SJSA1 (cell line): ENCODE results near the gene CYP4A22. TPM values are rescaled to one million over a fixed set of nuclear protein-coding genes. Genes with fewer than 3 reads are reported as not detected.
A peak's percentile ranks its signal among the peaks of the same experiment; 100 is the strongest.

Experiments used
- DNase-seq, 2 experiments: peaks; one replicate each; pipeline ENCODE4 v3.0.0-alpha.2; 2015 to 2020; ENCODE audit warnings: low spot score in 2 of 2, low read depth in 1 of 2
- H3K27ac ChIP-seq: fragments of 250-450 bp; sonication (Bioruptor Pico); 2 replicates; pipeline ENCODE4 v1.5.1; 2020; ENCODE audit warnings: mild to moderate bottlenecking, moderate library complexity
- H3K27me3 ChIP-seq: fragments of 250-450 bp; sonication (Bioruptor Pico); replicated peaks from 2 replicates; pipeline ENCODE4 v1.5.1; 2020; ENCODE audit warnings: mild to moderate bottlenecking, moderate library complexity
- H3K36me3 ChIP-seq: fragments of 250-450 bp; sonication (Bioruptor Pico); 2 replicates; pipeline ENCODE4 v1.5.1; 2020; ENCODE audit warnings: mild to moderate bottlenecking
- H3K4me1 ChIP-seq: fragments of 250-450 bp; sonication (Bioruptor Pico); replicated peaks from 2 replicates; pipeline ENCODE4 v1.6.1; 2021; ENCODE audit warnings: mild to moderate bottlenecking
- H3K4me3 ChIP-seq: fragments of 250-450 bp; sonication (Bioruptor Pico); 2 replicates; pipeline ENCODE4 v1.5.1; 2020; ENCODE audit warnings: mild to moderate bottlenecking
- H3K9me3 ChIP-seq: fragments of 250-450 bp; sonication (Bioruptor Pico); replicated peaks from 2 replicates; pipeline ENCODE4 v1.5.1; 2020; ENCODE audit warnings: mild to moderate bottlenecking
- total RNA-seq: library from RNA; depleted of rRNA; stranded (reverse); fragments of >200 nt; shearing (Covaris generic); gene quantifications from 2 replicates; pipeline ENCODE4 v1.2.3, GENCODE V29; 2014

The CYP4A22 gene
- total RNA-seq, 1 experiment from 2014 or later = not detected

GRCh38 chr1:47175227-47175934, 38.1 kb downstream of the CYP4A22 start:
- Histone ChIP-seq H3K27ac (no peak overlapping the region), H3K4me3 (no peak overlapping the region), H3K4me1 (peaks cover 9% of the 10 kb centered on the region; the same call in 1 of the 2 replicates), H3K9me3 (no peaks in the 10 kb centered on the region), H3K36me3 (no peaks in the 10 kb centered on the region), H3K27me3 (no peaks in the 10 kb centered on the region)
- DNase-seq = peak in 1 of 2 experiments; percentile 39

- H3K36me3 ChIP-seq = no peaks in the 10 kb centered on the region
- no peak overlapping the region for H3K4me3 ChIP-seq
- peaks cover 16% of the 10 kb centered on the region for H3K4me1 ChIP-seq
- H3K27me3 ChIP-seq = no peaks in the 10 kb centered on the region
- H3K27ac ChIP-seq = no peak overlapping the region
- H3K9me3 ChIP-seq = no peaks in the 10 kb centered on the region
- DNase-seq = no peak
Observed at GRCh38 chr1:47178020-47178419, 40.8 kb downstream of the CYP4A22 start.

DNA sequence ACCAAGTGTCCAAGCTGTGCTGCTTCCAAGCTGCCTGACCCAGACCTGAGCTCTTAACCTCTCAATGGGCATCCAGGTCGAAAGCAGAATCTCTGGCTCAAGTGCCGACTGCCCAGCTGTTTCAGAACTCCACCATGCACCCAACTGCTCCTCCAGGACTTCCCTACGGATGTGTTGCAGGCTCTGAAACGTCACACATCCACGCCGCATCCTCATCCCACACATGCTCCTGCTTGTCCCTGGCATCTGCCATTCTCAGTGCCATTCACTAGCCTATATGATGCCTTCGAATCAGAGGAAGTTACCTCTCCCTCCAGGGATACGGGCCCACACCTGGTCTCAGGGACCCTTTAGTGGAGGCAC, 41.4 kb downstream of the CYP4A22 start:
- H3K4me3 ChIP-seq = no peak overlapping the region
- no peaks in the 10 kb centered on the region for H3K36me3 ChIP-seq
- no peak for DNase-seq

DNA sequence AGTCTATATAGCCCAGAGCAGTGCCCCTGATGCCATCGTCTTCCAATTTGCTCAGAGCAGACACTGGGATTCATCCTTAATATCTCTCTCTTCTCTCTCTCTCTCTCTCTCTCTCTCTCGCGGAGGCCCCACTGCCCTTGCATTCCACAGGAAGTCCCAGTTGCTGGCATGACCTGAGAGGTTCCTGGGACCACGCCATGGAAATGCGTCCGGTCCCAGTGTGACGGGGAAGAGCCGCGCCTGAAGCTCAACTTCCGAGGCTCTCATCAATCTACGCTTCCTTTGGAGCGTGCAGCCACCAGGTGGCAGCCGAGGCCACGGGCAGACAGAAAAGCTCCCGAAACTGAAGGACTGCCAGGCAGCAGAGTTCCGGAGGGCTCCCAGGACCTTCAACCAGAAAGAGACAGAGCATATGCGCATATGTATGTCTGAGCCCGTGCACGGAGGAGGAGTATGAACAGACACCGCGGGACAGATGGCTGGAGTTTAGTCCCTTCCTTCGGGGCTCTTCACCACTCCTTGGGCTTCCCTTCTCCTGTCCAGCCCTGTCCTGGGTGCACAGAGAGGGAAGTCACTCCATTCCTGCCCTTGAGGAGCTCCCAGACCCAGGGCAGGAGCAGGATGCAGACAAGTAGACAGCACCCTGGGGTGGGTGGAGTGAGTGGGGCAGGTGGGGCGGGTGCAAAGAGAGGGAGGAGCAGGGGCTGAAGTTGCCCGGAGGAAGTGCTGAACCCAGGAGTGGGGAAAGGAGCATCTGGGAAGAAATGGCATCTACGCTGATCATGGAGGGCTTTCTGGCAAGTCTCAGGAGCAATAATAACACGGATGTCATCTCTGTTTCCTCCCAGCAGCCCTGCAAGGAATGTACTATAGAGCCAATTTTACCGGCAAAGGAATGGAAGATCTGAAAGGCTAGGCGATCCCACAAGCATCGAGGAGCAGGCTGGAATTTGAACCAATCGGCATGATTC, 42.1 kb downstream of the CYP4A22 start:
- peak overlapping the region; percentile 20 for H3K4me3 ChIP-seq
- H3K36me3 ChIP-seq = no peaks in the 10 kb centered on the region
- H3K4me1 ChIP-seq = peaks cover 16% of the 10 kb centered on the region
- H3K27ac ChIP-seq = no peak overlapping the region
- no peaks in the 10 kb centered on the region for H3K9me3 ChIP-seq
- DNase-seq = peak; percentile 89 to 93
- no peaks in the 10 kb centered on the region for H3K27me3 ChIP-seq

More for the DNA sequence above, 41.4 kb downstream of the CYP4A22 start:
- no peak overlapping the region for H3K27ac ChIP-seq
- H3K4me1 ChIP-seq = peaks cover 16% of the 10 kb centered on the region
- H3K9me3 ChIP-seq = no peaks in the 10 kb centered on the region
- H3K27me3 ChIP-seq = no peaks in the 10 kb centered on the region

- H3K9me3 ChIP-seq = no peaks in the 10 kb centered on the region
- no peak for DNase-seq
- H3K27me3 ChIP-seq = no peaks in the 10 kb centered on the region
- H3K4me3 ChIP-seq = no peak overlapping the region
- H3K4me1 ChIP-seq = peaks cover 16% of the 10 kb centered on the region
- no peak overlapping the region for H3K27ac ChIP-seq
- no peaks in the 10 kb centered on the region for H3K36me3 ChIP-seq
Observed at GRCh38 chr1:47179988-47180563, 42.8 kb downstream of the CYP4A22 start.

DNA sequence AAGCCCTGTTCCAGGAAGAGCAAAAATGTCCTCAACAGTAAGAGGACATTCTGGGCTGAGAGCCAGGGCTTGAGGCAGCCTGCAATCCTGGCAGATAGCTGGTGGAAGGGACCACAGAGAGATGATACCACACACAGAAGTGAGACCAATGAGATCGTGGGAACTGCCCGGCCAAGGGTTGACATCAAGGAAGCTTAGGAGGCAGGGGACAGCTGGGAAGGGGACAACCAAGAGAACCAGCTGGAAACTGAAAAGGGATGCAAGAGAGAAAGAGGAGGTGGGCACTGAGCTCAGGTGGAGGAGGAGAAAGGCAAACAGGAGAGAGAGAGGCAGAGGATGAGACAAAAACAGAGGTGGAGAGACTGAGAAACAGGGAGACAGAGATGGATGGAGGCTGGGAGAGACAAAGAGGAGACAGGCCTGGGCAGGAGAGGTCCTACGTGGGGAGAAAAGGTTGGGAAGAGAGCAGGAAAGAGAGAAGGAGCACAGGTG, 43.4 kb downstream of the CYP4A22 start:
- no peaks in the 10 kb centered on the region for H3K9me3 ChIP-seq
- peak in 1 of 2 experiments; percentile 38 for DNase-seq
- no peak overlapping the region for H3K27ac ChIP-seq
- no peaks in the 10 kb centered on the region for H3K36me3 ChIP-seq
- no peaks in the 10 kb centered on the region for H3K27me3 ChIP-seq
- no peak overlapping the region for H3K4me3 ChIP-seq
- peaks cover 16% of the 10 kb centered on the region for H3K4me1 ChIP-seq

GRCh38 chr1:47181095-47181954, 44.1 kb downstream of the CYP4A22 start:
- Histone ChIP-seq H3K36me3 (no peaks in the 10 kb centered on the region), H3K27ac (no peak overlapping the region), H3K4me3 (no peak overlapping the region), H3K9me3 (no peaks in the 10 kb centered on the region), H3K4me1 (peaks cover 16% of the 10 kb centered on the region), H3K27me3 (no peaks in the 10 kb centered on the region)
- peak in 1 of 2 experiments; percentile 36 for DNase-seq

GRCh38 chr1:47181955-47182675, 44.9 kb downstream of the CYP4A22 start:
- no peaks in the 10 kb centered on the region for H3K9me3 ChIP-seq
- H3K4me1 ChIP-seq = peaks cover 16% of the 10 kb centered on the region
- DNase-seq = peak in 1 of 2 experiments; percentile 35
- no peaks in the 10 kb centered on the region for H3K27me3 ChIP-seq
- no peak overlapping the region for H3K4me3 ChIP-seq
- no peaks in the 10 kb centered on the region for H3K36me3 ChIP-seq
- H3K27ac ChIP-seq = no peak overlapping the region

DNA sequence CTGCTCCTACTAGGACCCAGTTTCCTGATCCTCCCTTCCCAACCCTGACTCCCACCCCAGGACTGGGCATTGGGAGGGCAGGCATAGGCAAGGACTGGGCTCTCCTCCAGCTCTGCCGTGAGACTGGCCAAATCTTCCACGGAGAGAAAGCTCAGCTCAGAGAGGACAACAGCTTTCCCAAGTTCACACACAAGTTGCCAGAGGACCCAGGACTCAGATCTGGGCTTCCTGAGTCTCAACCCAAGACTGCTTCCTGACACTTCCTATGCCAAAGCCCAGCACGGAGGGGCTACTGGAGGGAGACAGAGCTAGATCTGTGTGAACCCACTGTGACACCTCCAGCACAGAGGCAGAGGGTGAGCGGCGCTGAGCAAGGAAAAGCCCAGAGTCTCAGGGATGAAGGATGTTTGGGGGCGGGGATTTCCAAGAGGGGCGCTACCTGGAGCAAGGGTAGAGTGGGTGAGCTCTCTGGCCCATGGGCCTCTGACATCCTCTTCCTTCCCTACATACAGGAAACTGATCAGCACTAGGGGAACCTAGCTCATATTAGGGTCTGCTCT, 45.5 kb downstream of the CYP4A22 start:
- DNase-seq = peak in 1 of 2 experiments; percentile 36
- Histone ChIP-seq H3K36me3 (no peaks in the 10 kb centered on the region), H3K27me3 (no peaks in the 10 kb centered on the region), H3K9me3 (no peaks in the 10 kb centered on the region), H3K4me1 (peaks cover 16% of the 10 kb centered on the region), H3K27ac (no peak overlapping the region), H3K4me3 (no peak overlapping the region)

- DNase-seq = no peak
- Histone ChIP-seq H3K4me1 (peaks cover 14% of the 10 kb centered on the region), H3K27me3 (no peaks in the 10 kb centered on the region)
Observed at GRCh38 chr1:47183308-47184089, 46.3 kb downstream of the CYP4A22 start.

GRCh38 chr1:47184090-47184821, 47.0 kb downstream of the CYP4A22 start:
- peaks cover 11% of the 10 kb centered on the region for H3K4me1 ChIP-seq
- DNase-seq = peak in 1 of 2 experiments; percentile 38
- H3K27ac ChIP-seq = no peak overlapping the region
- H3K27me3 ChIP-seq = no peaks in the 10 kb centered on the region
- no peaks in the 10 kb centered on the region for H3K9me3 ChIP-seq
- no peak overlapping the region for H3K4me3 ChIP-seq
- H3K36me3 ChIP-seq = no peaks in the 10 kb centered on the region

More at GRCh38 chr1:47183308-47184089, 46.3 kb downstream of the CYP4A22 start:
- no peaks in the 10 kb centered on the region for H3K36me3 ChIP-seq
- no peak overlapping the region for H3K4me3 ChIP-seq
- H3K9me3 ChIP-seq = no peaks in the 10 kb centered on the region
- H3K27ac ChIP-seq = no peak overlapping the region
